Measurements from ENCODE around the gene CALN1. TPM values are rescaled to one million over a fixed set of nuclear protein-coding genes. Genes with fewer than 3 reads are reported as not detected.
"Not testable (repeated sequence)": the region's sequence is repeated elsewhere in the genome, so short reads cannot be mapped to it uniquely, and the experiment has no call there.

CALN1 gene
- total RNA-seq = not detected in 2 replicates

GRCh38 chr7:72412121-72412618 lies at the start of gene CALN1:
Gene CALN1 (minus strand): TSS chr7:72412338.
- not testable (repeated sequence) for H3K4me3 ChIP-seq (ENCODE audit: low read depth, low read length); DNase-seq (ENCODE audit: low read depth)

DNA sequence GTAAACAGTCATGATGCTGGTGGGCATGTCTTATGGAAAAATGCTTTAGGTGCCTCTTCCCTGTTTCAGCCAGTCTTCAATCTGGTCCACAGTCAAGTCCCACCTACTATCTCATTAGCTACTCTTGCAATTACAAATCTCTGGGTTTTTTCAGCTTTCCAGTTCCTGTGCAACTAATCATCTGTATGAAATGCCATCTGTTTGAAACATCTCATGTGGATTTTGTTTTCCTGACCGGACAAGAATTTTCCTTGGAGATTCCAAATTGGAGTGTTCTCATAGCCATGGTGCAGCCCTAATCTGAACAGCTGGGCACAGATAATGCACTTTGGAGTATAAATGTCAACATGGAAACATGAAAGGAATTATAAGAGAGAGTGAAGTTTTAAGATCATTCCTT lies 41.3 kb upstream of the CALN1 start:
- TF ChIP-seq, protein P1, sequence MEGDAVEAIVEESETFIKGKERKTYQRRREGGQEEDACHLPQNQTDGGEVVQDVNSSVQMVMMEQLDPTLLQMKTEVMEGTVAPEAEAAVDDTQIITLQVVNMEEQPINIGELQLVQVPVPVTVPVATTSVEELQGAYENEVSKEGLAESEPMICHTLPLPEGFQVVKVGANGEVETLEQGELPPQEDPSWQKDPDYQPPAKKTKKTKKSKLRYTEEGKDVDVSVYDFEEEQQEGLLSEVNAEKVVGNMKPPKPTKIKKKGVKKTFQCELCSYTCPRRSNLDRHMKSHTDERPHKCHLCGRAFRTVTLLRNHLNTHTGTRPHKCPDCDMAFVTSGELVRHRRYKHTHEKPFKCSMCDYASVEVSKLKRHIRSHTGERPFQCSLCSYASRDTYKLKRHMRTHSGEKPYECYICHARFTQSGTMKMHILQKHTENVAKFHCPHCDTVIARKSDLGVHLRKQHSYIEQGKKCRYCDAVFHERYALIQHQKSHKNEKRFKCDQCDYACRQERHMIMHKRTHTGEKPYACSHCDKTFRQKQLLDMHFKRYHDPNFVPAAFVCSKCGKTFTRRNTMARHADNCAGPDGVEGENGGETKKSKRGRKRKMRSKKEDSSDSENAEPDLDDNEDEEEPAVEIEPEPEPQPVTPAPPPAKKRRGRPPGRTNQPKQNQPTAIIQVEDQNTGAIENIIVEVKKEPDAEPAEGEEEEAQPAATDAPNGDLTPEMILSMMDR (conservative IDR thresholded peaks at IDR 0.05; ENCODE audit: low read depth, low read length) = no peak
- no peak overlapping the region for H3K4me3 ChIP-seq (ENCODE audit: low read depth, low read length)
- no peak for DNase-seq (ENCODE audit: low read depth)

DNA sequence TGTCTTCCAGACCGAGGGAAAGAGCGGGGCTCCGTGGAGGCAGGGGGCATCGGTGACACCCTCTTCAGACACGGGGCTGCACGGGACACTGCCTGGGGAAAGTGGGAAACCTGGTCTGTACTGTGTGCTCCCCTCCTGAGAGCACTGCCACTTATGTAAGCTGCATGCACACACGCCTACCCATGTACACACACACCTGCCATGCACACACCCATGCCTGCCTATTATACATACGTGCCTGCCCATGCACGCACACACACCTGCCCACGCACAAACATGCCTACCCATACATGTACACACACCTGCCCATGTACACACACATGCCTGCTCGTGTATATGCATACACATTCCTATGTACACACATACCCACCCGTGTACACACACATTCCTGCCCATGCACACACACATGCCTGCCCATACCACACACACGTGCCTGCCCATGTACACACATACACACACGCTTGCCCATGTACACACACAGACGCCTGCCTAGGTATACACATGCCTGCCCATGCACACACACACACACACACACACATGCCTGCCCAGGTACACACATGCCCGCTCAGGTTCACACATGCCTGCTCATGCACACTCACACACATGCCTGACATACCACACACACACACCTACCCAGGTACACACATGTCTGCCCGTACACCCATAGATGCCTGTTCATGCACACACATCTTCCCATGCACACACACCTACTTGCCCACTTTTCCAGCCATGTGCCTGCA lies 35.5 kb upstream of the CALN1 start:
- TF ChIP-seq, protein P1 (conservative IDR thresholded peaks at IDR 0.05; ENCODE audit: low read depth, low read length) = no peak
- no peak for DNase-seq (ENCODE audit: low read depth)
- no peak overlapping the region for H3K4me3 ChIP-seq (ENCODE audit: low read depth, low read length)

DNA sequence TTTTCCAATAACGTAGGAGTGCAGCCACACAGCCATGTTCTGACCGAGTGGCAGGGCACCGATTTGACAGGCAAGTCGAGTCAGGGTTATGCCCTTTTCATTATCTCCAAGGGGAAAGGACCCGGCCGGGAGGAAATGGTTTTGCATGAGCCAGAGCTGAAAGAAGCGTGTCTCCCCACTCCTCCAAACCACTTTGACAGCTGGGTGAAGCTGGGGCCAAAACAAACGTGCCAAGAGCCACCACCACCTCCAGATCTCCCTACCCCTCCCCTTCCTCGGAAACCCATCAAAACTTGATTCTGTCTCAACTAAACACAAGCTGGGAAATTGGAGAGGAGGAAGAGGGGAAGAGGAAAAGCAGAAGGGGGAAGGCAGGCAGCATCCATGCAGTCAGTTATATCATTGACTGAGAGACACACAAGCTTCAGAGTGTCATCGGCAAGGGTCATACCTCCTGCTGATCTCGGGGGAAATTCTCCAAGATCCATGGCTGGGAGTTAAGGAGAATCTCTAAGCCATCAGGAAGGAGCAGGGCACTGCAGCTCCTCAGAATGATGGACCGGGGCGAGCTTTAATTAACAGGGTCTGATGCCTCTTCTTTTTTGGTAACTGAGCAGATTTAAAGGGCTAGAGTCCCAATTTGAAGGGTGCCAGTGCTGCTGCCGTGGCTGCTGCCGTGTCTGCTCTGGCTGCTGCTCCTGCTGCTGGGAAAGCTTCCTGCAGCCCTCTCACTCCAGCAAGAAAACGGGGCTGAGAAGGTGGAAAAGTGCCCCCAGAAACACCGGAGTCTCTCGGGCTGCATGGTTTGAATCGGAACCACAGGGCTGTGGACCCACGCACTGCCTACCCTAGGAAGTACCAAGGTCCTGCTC lies 34.7 kb upstream of the CALN1 start:
- TF ChIP-seq, protein P1 (conservative IDR thresholded peaks at IDR 0.05; ENCODE audit: low read depth, low read length) = no peak
- DNase-seq (ENCODE audit: low read depth) = no peak
- no peak overlapping the region for H3K4me3 ChIP-seq (ENCODE audit: low read depth, low read length)

DNA sequence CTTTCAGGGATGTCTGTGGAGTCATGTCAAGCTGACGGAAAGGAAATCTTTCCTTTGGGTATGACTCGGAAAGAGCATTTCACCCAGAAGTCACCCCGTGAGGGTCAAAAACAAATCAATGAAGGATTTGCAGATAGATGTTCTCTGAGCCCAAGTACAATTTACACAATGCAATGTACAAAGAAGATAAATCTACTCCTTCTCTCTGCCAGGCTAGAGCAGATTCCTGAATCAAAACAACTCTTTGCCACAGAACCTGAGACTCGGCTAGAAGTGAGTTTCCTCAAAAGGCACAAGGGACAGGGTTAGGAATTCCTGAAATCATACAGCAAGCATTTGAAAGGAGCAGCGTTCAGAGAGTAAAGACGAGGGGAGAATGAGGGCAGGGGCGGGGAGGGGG lies 34.0 kb upstream of the CALN1 start:
- no peak overlapping the region for H3K4me3 ChIP-seq (ENCODE audit: low read depth, low read length)
- TF ChIP-seq, protein P1 (conservative IDR thresholded peaks at IDR 0.05; ENCODE audit: low read depth, low read length) = no peak
- DNase-seq (ENCODE audit: low read depth) = no peak

- TF ChIP-seq, protein P1 (conservative IDR thresholded peaks at IDR 0.05; ENCODE audit: low read depth, low read length) = no peak
- H3K4me3 ChIP-seq (ENCODE audit: low read depth, low read length) = no peak overlapping the region
- no peak for DNase-seq (ENCODE audit: low read depth)
Measured at GRCh38 chr7:72445580-72445979, 33.4 kb upstream of the CALN1 start.

DNA sequence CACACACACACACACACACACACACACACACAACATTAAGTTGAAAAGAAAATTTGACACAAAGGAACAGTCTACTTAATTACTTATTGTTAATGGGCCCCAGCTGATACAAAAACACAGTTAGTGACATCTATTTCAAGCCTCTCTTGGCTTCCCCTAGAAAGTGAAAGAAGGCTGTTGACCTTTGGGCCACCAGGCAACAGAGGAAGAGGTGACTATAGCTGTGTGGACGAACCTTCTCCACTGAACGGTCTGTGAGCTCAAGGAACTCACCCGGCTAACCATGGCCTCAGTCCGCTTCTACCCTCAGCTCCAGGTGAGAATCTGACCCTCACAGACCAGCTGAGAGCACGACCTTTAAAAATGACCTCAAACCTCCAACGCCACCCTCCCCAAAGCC lies 32.9 kb upstream of the CALN1 start:
- no peak for DNase-seq (ENCODE audit: low read depth)
- TF ChIP-seq, protein P1 (conservative IDR thresholded peaks at IDR 0.05; ENCODE audit: low read depth, low read length) = no peak
- no peak overlapping the region for H3K4me3 ChIP-seq (ENCODE audit: low read depth, low read length)

Measured in epithelial cell of proximal tubule (primary cell).